Measurements from ENCODE around the gene GCNT1.

DNA sequence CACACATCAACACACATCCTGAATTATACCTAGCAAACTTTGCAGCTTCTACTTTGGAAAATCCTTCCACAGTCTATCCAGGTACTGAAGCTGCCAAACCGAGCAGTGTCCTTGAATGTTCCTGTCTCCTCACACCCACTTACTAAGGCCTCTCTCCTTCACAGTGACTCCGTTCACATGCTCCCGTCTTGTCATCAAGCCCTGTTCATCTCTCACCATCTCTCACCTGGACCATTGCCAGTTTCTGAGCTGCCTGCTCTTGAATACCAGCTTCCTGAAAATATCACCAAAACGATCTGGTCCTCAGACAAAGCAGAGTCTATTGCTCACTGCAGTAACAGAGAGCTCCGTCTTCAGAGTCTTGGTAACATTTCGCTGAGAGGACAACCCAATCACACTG, 57.4 kb downstream of the GCNT1 start:
- TF ChIP-seq EZH2 (IDR thresholded peaks at IDR 0.05; ENCODE audit: borderline replicate concordance): no peak
- TF ChIP-seq, protein P1, sequence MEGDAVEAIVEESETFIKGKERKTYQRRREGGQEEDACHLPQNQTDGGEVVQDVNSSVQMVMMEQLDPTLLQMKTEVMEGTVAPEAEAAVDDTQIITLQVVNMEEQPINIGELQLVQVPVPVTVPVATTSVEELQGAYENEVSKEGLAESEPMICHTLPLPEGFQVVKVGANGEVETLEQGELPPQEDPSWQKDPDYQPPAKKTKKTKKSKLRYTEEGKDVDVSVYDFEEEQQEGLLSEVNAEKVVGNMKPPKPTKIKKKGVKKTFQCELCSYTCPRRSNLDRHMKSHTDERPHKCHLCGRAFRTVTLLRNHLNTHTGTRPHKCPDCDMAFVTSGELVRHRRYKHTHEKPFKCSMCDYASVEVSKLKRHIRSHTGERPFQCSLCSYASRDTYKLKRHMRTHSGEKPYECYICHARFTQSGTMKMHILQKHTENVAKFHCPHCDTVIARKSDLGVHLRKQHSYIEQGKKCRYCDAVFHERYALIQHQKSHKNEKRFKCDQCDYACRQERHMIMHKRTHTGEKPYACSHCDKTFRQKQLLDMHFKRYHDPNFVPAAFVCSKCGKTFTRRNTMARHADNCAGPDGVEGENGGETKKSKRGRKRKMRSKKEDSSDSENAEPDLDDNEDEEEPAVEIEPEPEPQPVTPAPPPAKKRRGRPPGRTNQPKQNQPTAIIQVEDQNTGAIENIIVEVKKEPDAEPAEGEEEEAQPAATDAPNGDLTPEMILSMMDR (IDR thresholded peaks at IDR 0.05; ENCODE audit: poor library complexity): no peak
